T-cell (primary cell): ENCODE data around the gene MTERF1. TPM values are rescaled to one million over a fixed set of nuclear protein-coding genes. Genes with fewer than 3 reads are reported as not detected.
"Not testable (repeated sequence)": the region's sequence is repeated elsewhere in the genome, so short reads cannot be mapped to it uniquely, and the experiment has no call there.

Experiments
- ATAC-seq, 4 experiments: fragments of 200-7000 bp in 3 of 4; fragments of 150-1000 bp in 1 of 4; cut with Tn5 transposase; replicated peaks in 1 of 4; 1 replicate in 3 of 4; 2 replicates in 1 of 4; pipeline ENCODE4 v1.10.0; 2021; ENCODE audit warnings: moderate library complexity in 3 of 4, mild to moderate bottlenecking in 2 of 4, moderate number of reproducible peaks in 1 of 4
- CTCF ChIA-PET, 2 donors: fragments of 300-600 bp; sonication (Branson Sonifier 250); formaldehyde crosslinking; loops; one replicate each; lab custom pipeline; 2022; ENCODE audit warnings: antibody characterized with exemption in 2 of 2; lab: Charles Lee
- POLR2A ChIA-PET, 2 donors: fragments of 300-600 bp; sonication (Branson Sonifier 250); formaldehyde crosslinking; loops; one replicate each; lab custom pipeline; 2022; ENCODE audit warnings: antibody characterized with exemption in 2 of 2; lab: Charles Lee
- DNase-seq, 35 experiments: peaks; one replicate each; pipeline versions ENCODE4 v3.0.0 to v3.0.0-alpha.2; 2013 to 2023
- H3K27ac ChIP-seq: one replicate; pipeline ENCODE4 v1.5.1; 2013; ENCODE audit warnings: low read length
- H3K27me3 ChIP-seq, 2 experiments: replicated peaks in 1 of 2; 1 replicate in 1 of 2; 2 replicates in 1 of 2; pipeline versions ENCODE4 v1.6.1 to v1.7.0; 2013; ENCODE audit warnings: low read length in 1 of 2, mixed read lengths in 1 of 2; ENCODE audit not compliant: control insufficient read depth in 2 of 2, insufficient read depth in 2 of 2; ENCODE audit errors: extremely low read depth in 1 of 2
- H3K36me3 ChIP-seq, 2 donors: 1 replicate in 1 of 2; 2 replicates in 1 of 2; pipeline versions ENCODE4 v1.6.1 to v1.7.0; 2013; ENCODE audit warnings: low read length in 1 of 2; ENCODE audit not compliant: control insufficient read depth in 2 of 2, insufficient read depth in 1 of 2; ENCODE audit errors: extremely low read depth in 1 of 2
- H3K4me1 ChIP-seq, 2 experiments: 1 replicate in 1 of 2; 2 replicates in 1 of 2; pipeline versions ENCODE4 v1.6.1 to v1.7.0; 2013; ENCODE audit warnings: low read length in 2 of 2, mixed read lengths in 1 of 2; ENCODE audit not compliant: insufficient read depth in 2 of 2, control insufficient read depth in 1 of 2; ENCODE audit errors: extremely low read depth in 1 of 2
- H3K4me3 ChIP-seq, 2 donors: 1 replicate in 1 of 2; 2 replicates in 1 of 2; pipeline versions ENCODE4 v1.5.1 to v1.7.0; 2013; ENCODE audit warnings: mild to moderate bottlenecking in 2 of 2, low read length in 1 of 2, moderate library complexity in 1 of 2; ENCODE audit not compliant: control insufficient read depth in 1 of 2; ENCODE audit errors: extremely low read depth in 1 of 2
- H3K9me3 ChIP-seq: 2 replicates; pipeline ENCODE4 v1.7.0; 2013
- H3K27ac Mint-ChIP-seq, 2 donors: one replicate each; pipeline ENCODE4 v1.8.0; 2020 to 2021; ENCODE audit warnings: mild to moderate bottlenecking in 2 of 2, mixed read lengths in 2 of 2
- H3K27me3 Mint-ChIP-seq, 2 donors: one replicate each; pipeline ENCODE4 v1.8.0; 2021 to 2022; ENCODE audit warnings: mixed read lengths in 2 of 2
- H3K36me3 Mint-ChIP-seq: one replicate; pipeline ENCODE4 v1.8.0; 2021; ENCODE audit warnings: mixed read lengths
- H3K4me1 Mint-ChIP-seq, 3 donors: one replicate each; pipeline ENCODE4 v1.8.0; 2020 to 2022; ENCODE audit warnings: mixed read lengths in 3 of 3, mild to moderate bottlenecking in 1 of 3
- H3K4me3 Mint-ChIP-seq, 3 donors: one replicate each; pipeline ENCODE4 v1.8.0; 2020 to 2022; ENCODE audit warnings: mild to moderate bottlenecking in 3 of 3, mixed read lengths in 3 of 3, moderate library complexity in 3 of 3
- H3K9me3 Mint-ChIP-seq, 3 donors: one replicate each; pipeline ENCODE4 v1.8.0; 2020 to 2022; ENCODE audit warnings: mixed read lengths in 3 of 3
- WGBS: methylation state at CpG from one replicate; pipeline ENCODE4 v1.1.5; 2013; ENCODE audit warnings: missing lambda C conversion rate; ENCODE audit not compliant: insufficient coverage; 5-methylcytosine and 5-hydroxymethylcytosine counted together
- total RNA-seq, 35 experiments: library from RNA in 6 of 35; stranded (reverse) in 6 of 35; fragments of 120-200 nt in 1 of 35; gene quantifications; one replicate each; pipeline versions ENCODE4 v1.2.1 to v1.2.4 and lab custom pipeline; 2013 to 2026

The MTERF1 gene
- total RNA-seq, 5 donors from 2014 or later (not counting 1 experiment from before 2014, with no cell fraction given), result 14.8 to 27.1 (median 21.9) TPM

DNA sequence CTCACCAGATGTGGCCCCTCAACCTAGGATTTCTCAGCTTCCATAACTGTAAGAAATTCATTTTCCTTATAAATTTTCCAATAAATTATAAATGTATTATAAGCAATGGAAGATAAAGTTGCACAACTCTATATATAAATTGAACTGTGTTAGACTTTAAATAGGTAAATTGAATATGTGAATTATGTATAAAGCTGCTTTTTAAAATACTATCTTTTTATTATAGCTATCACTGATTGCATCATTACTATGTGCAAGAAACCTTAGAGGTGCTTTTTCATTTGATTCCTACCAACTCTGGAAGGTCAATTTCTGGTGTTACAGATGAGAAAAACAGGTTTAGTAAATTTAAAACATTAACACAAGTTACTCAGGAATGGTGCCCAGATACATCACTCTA lies 8.4 kb downstream of the MTERF1 start:
- no peaks in the 10 kb centered on the region for H3K9me3 Mint-ChIP-seq
- no peak overlapping the region for H3K4me3 Mint-ChIP-seq
- Histone ChIP-seq H3K27ac (no peak overlapping the region), H3K9me3 (no peaks in the 10 kb centered on the region), H3K27me3 (no peaks in the 10 kb centered on the region), H3K4me3 (no peak overlapping the region), H3K36me3 (peaks cover 0 to 31% of the 10 kb centered on the region in 2 donors), H3K4me1 (no peaks in the 10 kb centered on the region)
- peaks cover 45% of the 10 kb centered on the region for H3K36me3 Mint-ChIP-seq
- H3K4me1 Mint-ChIP-seq, result peaks cover 28 to 39% (median 35%) of the 10 kb centered on the region in 3 donors
- CTCF ChIA-PET, result interaction anchor here in 1 of 2 donors (1.1 kb wide), 1 partner anchor 9 kb away, joined by 5 read pairs; the partner anchor contains the start of gene MTERF1
- no peak for ATAC-seq
- H3K27ac Mint-ChIP-seq, result no peak overlapping the region
- POLR2A ChIA-PET, result interaction anchor here in 1 of 2 donors (0.6 kb wide), 1 partner anchor 14 kb away, joined by 3 read pairs; no protein-coding TSS in a partner anchor
- no peak for DNase-seq
- H3K27me3 Mint-ChIP-seq, result no peaks in the 10 kb centered on the region

DNA sequence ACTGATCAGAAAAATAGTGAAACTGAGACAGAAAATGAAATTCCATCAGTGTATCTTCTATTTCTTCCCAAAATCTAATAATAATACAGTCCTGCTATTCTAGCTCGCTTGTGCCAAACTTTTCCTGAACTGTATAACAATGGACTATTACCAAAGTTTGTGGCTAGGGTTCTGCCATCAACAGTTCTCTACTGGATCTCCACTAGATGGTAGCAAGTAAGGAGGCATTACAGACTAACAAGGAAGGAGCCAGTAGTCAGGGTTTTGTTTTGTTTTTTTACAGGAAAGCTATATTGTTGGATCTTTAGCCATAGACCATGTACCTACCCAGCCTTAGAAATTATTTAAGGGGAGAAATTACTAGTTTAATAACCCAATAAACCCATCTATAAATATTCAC lies 10.8 kb downstream of the MTERF1 start:
- H3K27ac Mint-ChIP-seq, result no peak overlapping the region
- CTCF ChIA-PET, result interaction anchor here in 1 of 2 donors (1.2 kb wide), 1 partner anchor 12 kb away, joined by 5 read pairs; no protein-coding TSS in a partner anchor

DNA sequence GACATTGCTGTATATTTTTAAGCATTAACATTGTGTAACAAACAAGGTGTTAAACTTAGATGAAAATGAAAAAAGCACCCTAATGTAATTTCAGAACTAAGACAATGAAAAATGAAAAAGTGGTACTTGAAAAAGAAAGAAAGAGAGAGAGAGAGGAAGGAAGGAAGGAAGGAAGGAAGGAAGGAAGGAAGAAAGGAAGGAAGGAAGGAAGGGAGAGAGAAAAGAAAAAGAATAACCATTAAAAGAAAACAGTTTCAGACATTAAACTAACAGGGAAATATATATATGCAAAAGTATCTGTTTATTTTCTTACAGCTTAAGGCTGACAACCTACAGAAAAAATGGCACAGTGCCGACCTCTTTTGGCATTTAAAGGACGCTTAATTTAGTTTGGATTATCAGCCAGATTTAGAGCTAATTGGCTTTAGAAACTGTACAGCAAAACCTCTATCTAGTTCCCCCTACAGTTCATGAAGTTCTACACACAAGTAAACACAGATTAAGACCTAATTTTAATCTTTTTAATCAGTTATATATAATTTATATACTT lies 13.8 kb downstream of the MTERF1 start:
- POLR2A ChIA-PET, result no interaction called here
- no peak overlapping the region for H3K27ac Mint-ChIP-seq
- peaks cover 0 to 6% (median 3%) of the 10 kb centered on the region in 3 donors for H3K9me3 Mint-ChIP-seq
- H3K27ac ChIP-seq, result no peak overlapping the region
- H3K27me3 ChIP-seq, result no peaks in the 10 kb centered on the region
- no peak for ATAC-seq
- no peak overlapping the region for H3K4me3 ChIP-seq
- CTCF ChIA-PET, result interaction anchor here in 1 of 2 donors (0.6 kb wide), 1 partner anchor 14 kb away, joined by 3 read pairs; no protein-coding TSS in a partner anchor
- H3K4me3 Mint-ChIP-seq, result no peak overlapping the region
- H3K36me3 Mint-ChIP-seq, result peaks cover 20% of the 10 kb centered on the region
- H3K4me1 Mint-ChIP-seq, result peaks cover 16 to 20% (median 20%) of the 10 kb centered on the region in 3 donors
- no peaks in the 10 kb centered on the region for H3K4me1 ChIP-seq
- H3K27me3 Mint-ChIP-seq, result no peaks in the 10 kb centered on the region
- WGBS, result no CpG with 5 or more reads among the region's 2 CpGs
- H3K36me3 ChIP-seq, result no peaks in the 10 kb centered on the region
- no peak for DNase-seq
- no peaks in the 10 kb centered on the region for H3K9me3 ChIP-seq

More for the DNA sequence above, 10.8 kb downstream of the MTERF1 start:
- no peaks in the 10 kb centered on the region for H3K27me3 Mint-ChIP-seq
- peaks cover 31% of the 10 kb centered on the region for H3K36me3 Mint-ChIP-seq
- Histone ChIP-seq H3K4me1 (no peaks in the 10 kb centered on the region), H3K27ac (no peak overlapping the region), H3K4me3 (no peak overlapping the region), H3K27me3 (no peaks in the 10 kb centered on the region), H3K36me3 (peaks cover 0 to 13% of the 10 kb centered on the region in 2 donors), H3K9me3 (no peaks in the 10 kb centered on the region)
- H3K4me3 Mint-ChIP-seq, result no peak overlapping the region
- no CpG with 5 or more reads among the region's 1 CpG for WGBS
- H3K9me3 Mint-ChIP-seq, result no peaks in the 10 kb centered on the region
- POLR2A ChIA-PET, result interaction anchor here in 1 of 2 donors (0.6 kb wide), 1 partner anchor 17 kb away, joined by 3 read pairs; no protein-coding TSS in a partner anchor
- peaks cover 21 to 29% (median 26%) of the 10 kb centered on the region in 3 donors for H3K4me1 Mint-ChIP-seq
- no peak for DNase-seq
- no peak for ATAC-seq

DNA sequence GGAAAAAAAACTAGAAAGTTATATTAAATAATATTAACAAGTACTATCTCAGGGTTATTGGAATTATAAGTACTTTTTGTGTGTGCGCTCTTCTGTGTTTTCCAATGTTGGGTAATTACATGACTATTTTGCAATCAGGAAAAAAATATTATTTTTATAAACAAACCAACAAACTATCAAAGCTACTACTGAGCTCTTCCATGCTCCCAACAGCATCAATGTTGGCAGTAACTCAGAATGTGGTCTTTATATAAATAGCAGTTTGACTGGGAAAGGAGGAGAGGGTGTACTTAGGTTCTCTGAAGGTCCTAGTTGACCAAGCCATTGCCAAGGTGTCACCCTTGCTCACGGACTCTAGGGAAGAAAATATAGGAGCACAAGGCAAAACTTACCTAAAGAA lies 15.0 kb downstream of the MTERF1 start:
- no peak overlapping the region for H3K27ac Mint-ChIP-seq
- ChIA-PET POLR2A (no interaction called here), CTCF (no interaction called here)
- Histone ChIP-seq H3K4me1 (no peaks in the 10 kb centered on the region), H3K27ac (no peak overlapping the region), H3K9me3 (no peaks in the 10 kb centered on the region), H3K27me3 (no peaks in the 10 kb centered on the region), H3K4me3 (no peak overlapping the region), H3K36me3 (no peaks in the 10 kb centered on the region)
- H3K4me1 Mint-ChIP-seq, result peaks cover 10 to 15% (median 13%) of the 10 kb centered on the region in 3 donors
- no peaks in the 10 kb centered on the region for H3K27me3 Mint-ChIP-seq
- peaks cover 0 to 6% (median 3%) of the 10 kb centered on the region in 3 donors for H3K9me3 Mint-ChIP-seq
- ATAC-seq (no peak), DNase-seq (no peak)
- H3K4me3 Mint-ChIP-seq, result no peak overlapping the region
- H3K36me3 Mint-ChIP-seq, result peaks cover 15% of the 10 kb centered on the region
- WGBS, result no CpG with 5 or more reads among the region's 2 CpGs

DNA sequence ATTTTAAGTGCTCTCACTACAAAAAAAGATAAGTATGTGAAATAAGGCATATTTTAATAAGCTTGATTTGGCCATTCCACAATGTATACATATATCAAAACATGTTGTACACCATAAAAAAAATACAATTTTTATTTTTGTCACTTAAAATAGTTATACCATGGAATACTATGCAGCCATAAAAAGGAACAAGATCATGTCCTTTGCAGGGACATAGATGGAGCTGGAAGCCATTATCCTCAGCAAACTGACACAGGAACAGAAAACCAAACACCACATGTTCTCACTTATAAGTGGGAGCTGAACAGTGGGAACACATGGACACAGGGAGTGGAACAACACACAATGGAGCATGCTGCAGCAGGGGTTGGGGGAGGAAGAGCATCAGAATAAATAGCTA lies 15.9 kb downstream of the MTERF1 start:
- not testable (repeated sequence) for H3K9me3 Mint-ChIP-seq, H3K36me3 ChIP-seq, H3K27me3 Mint-ChIP-seq, H3K27ac ChIP-seq, H3K27me3 ChIP-seq, H3K4me1 ChIP-seq, H3K27ac Mint-ChIP-seq, H3K9me3 ChIP-seq, H3K4me3 ChIP-seq, H3K4me3 Mint-ChIP-seq, ATAC-seq, DNase-seq
- H3K4me1 Mint-ChIP-seq, result peaks cover 9 to 13% (median 13%) of the 10 kb centered on the region in 3 donors
- POLR2A ChIA-PET, result interaction anchor here in 1 of 2 donors (0.5 kb wide), 1 partner anchor 383 kb away, joined by 3 read pairs; no protein-coding TSS in a partner anchor
- peaks cover 15% of the 10 kb centered on the region for H3K36me3 Mint-ChIP-seq
- CTCF ChIA-PET, result interaction anchor here (0.6 kb wide), 2 partner anchors 16 to 35 kb away, joined by 3 read pairs; no protein-coding TSS in a partner anchor

DNA sequence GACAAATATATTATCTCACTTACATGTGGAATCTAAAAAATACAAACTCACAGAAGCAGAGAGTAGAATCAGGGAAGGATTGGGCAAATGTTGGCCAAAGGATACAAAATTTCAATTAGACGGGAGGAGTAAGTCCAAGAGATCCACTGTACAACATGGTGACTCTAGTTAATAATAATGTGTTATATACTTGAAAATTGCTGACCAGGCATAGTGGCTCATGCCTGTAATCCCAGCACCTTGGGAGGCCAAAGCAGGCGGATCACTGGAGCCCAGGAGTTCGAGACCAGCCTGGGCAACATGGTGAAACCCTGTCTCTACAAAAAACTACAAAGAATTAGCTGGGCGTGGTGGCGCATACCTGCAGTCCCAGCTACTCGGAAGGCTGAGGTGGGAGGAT lies 16.4 kb downstream of the MTERF1 start:
- ATAC-seq (no peak), DNase-seq (no peak)
- no peak overlapping the region for H3K4me3 Mint-ChIP-seq
- no peaks in the 10 kb centered on the region for H3K27me3 Mint-ChIP-seq
- ChIA-PET CTCF (no interaction called here), POLR2A (no interaction called here)
- no peaks in the 10 kb centered on the region for H3K4me1 ChIP-seq
- H3K36me3 Mint-ChIP-seq, result peaks cover 15% of the 10 kb centered on the region
- H3K27ac ChIP-seq, result no peak overlapping the region
- no peaks in the 10 kb centered on the region for H3K27me3 ChIP-seq
- WGBS, result 92% methylated on average over 5 of the region's 6 CpGs
- no peaks in the 10 kb centered on the region for H3K36me3 ChIP-seq
- peaks cover 0 to 6% (median 3%) of the 10 kb centered on the region in 3 donors for H3K9me3 Mint-ChIP-seq
- H3K4me1 Mint-ChIP-seq, result peaks cover 9 to 13% (median 12%) of the 10 kb centered on the region in 3 donors
- H3K4me3 ChIP-seq, result no peak overlapping the region
- H3K27ac Mint-ChIP-seq, result no peak overlapping the region
- H3K9me3 ChIP-seq, result no peaks in the 10 kb centered on the region
